Endothelial cell (in vitro differentiated cells): ENCODE results near the gene TFEB. TPM values are rescaled to one million over a fixed set of nuclear protein-coding genes. Genes with fewer than 3 reads are reported as not detected.

Experiments
- DNase-seq: peaks from one replicate; pipeline ENCODE4 v3.0.0; 2021; ENCODE audit warnings: low spot score
- H3K27ac Mint-ChIP-seq: one replicate; pipeline ENCODE4 v1.8.0; 2021; ENCODE audit warnings: mixed read lengths, inconsistent platforms; ENCODE audit not compliant: unreplicated experiment
- H3K27me3 Mint-ChIP-seq: one replicate; pipeline ENCODE4 v1.8.0; 2021; ENCODE audit warnings: mild to moderate bottlenecking, moderate library complexity, mixed read lengths, inconsistent platforms; ENCODE audit not compliant: unreplicated experiment
- H3K36me3 Mint-ChIP-seq: one replicate; pipeline ENCODE4 v1.8.0; 2021; ENCODE audit warnings: mild to moderate bottlenecking, low read depth, mixed read lengths, inconsistent platforms; ENCODE audit not compliant: unreplicated experiment
- H3K4me1 Mint-ChIP-seq: one replicate; pipeline ENCODE4 v1.8.0; 2021; ENCODE audit warnings: mild to moderate bottlenecking, mixed read lengths, inconsistent platforms; ENCODE audit not compliant: unreplicated experiment
- H3K4me3 Mint-ChIP-seq: one replicate; pipeline ENCODE4 v1.8.0; 2021; ENCODE audit warnings: mild to moderate bottlenecking, mixed read lengths, inconsistent platforms; ENCODE audit not compliant: unreplicated experiment
- H3K9me3 Mint-ChIP-seq: one replicate; pipeline ENCODE4 v1.8.0; 2021; ENCODE audit warnings: mixed read lengths, inconsistent platforms; ENCODE audit not compliant: unreplicated experiment
- CTCF ChIP-seq: fragments of 200-600 bp; sonication (generic); IDR thresholded peaks from one replicate; pipeline ENCODE4 v1.5.0; 2021; ENCODE audit warnings: antibody characterized with exemption; ENCODE audit not compliant: unreplicated experiment
- total RNA-seq: library from RNA; stranded (reverse); fragmentation: NEBNext Ultra II Directional; extraction: Animal tissue kit (Norgen Biotek cat#: 25700); gene quantifications from one replicate; pipeline ENCODE4 v1.2.1, GENCODE V29; 2021; ENCODE audit not compliant: unreplicated experiment

TFEB gene
- total RNA-seq, 1 donor from 2014 or later = 10.4 TPM

GRCh38 chr6:41667195-41667594, 68.2 kb downstream of the TFEB start:
- H3K9me3 Mint-ChIP-seq = no peaks in the 10 kb centered on the region
- TF ChIP-seq CTCF = no peak
- no peaks in the 10 kb centered on the region for H3K36me3 Mint-ChIP-seq
- H3K4me1 Mint-ChIP-seq = peaks cover 13% of the 10 kb centered on the region
- H3K27ac Mint-ChIP-seq = no peak overlapping the region
- DNase-seq = no peak
- H3K4me3 Mint-ChIP-seq = no peak overlapping the region
- H3K27me3 Mint-ChIP-seq = peaks cover 4% of the 10 kb centered on the region

GRCh38 chr6:41664271-41664670, 71.1 kb downstream of the TFEB start:
- peaks cover 4% of the 10 kb centered on the region for H3K4me1 Mint-ChIP-seq
- no peaks in the 10 kb centered on the region for H3K36me3 Mint-ChIP-seq
- no peak for DNase-seq
- H3K4me3 Mint-ChIP-seq = no peak overlapping the region
- peaks cover 6% of the 10 kb centered on the region for H3K27me3 Mint-ChIP-seq
- no peak for TF ChIP-seq CTCF
- H3K27ac Mint-ChIP-seq = no peak overlapping the region
- H3K9me3 Mint-ChIP-seq = no peaks in the 10 kb centered on the region

GRCh38 chr6:41663568-41663967, 71.8 kb downstream of the TFEB start:
- DNase-seq = no peak
- H3K27me3 Mint-ChIP-seq = peaks cover 6% of the 10 kb centered on the region
- no peak for TF ChIP-seq CTCF
- H3K4me3 Mint-ChIP-seq = no peak overlapping the region
- H3K4me1 Mint-ChIP-seq = peaks cover 6% of the 10 kb centered on the region
- no peaks in the 10 kb centered on the region for H3K36me3 Mint-ChIP-seq
- no peaks in the 10 kb centered on the region for H3K9me3 Mint-ChIP-seq
- H3K27ac Mint-ChIP-seq = no peak overlapping the region

- no peak for TF ChIP-seq CTCF
- no peak for DNase-seq
- Mint-ChIP-seq H3K4me1 (peaks cover 36% of the 10 kb centered on the region), H3K27ac (no peak overlapping the region), H3K9me3 (no peaks in the 10 kb centered on the region), H3K27me3 (peaks cover 10% of the 10 kb centered on the region), H3K4me3 (no peak overlapping the region), H3K36me3 (peaks cover 5% of the 10 kb centered on the region)
Measured at GRCh38 chr6:41659935-41660334, 75.5 kb downstream of the TFEB start.

- no peak overlapping the region for H3K27ac Mint-ChIP-seq
- no peak for TF ChIP-seq CTCF
- H3K36me3 Mint-ChIP-seq = peaks cover 5% of the 10 kb centered on the region
- no peaks in the 10 kb centered on the region for H3K9me3 Mint-ChIP-seq
- H3K4me1 Mint-ChIP-seq = peaks cover 45% of the 10 kb centered on the region
- peaks cover 14% of the 10 kb centered on the region for H3K27me3 Mint-ChIP-seq
- DNase-seq = no peak
- H3K4me3 Mint-ChIP-seq = no peak overlapping the region
Measured at GRCh38 chr6:41658636-41659035, 76.8 kb downstream of the TFEB start.
